Amygdala (tissue), 56 donors: ENCODE results near the gene WWOX.

Experiments
- DNase-seq, 56 donors: peaks; one replicate each; lab custom pipeline; 2025; lab: John Stamatoyannopoulos, UW

Gene WWOX

DNA sequence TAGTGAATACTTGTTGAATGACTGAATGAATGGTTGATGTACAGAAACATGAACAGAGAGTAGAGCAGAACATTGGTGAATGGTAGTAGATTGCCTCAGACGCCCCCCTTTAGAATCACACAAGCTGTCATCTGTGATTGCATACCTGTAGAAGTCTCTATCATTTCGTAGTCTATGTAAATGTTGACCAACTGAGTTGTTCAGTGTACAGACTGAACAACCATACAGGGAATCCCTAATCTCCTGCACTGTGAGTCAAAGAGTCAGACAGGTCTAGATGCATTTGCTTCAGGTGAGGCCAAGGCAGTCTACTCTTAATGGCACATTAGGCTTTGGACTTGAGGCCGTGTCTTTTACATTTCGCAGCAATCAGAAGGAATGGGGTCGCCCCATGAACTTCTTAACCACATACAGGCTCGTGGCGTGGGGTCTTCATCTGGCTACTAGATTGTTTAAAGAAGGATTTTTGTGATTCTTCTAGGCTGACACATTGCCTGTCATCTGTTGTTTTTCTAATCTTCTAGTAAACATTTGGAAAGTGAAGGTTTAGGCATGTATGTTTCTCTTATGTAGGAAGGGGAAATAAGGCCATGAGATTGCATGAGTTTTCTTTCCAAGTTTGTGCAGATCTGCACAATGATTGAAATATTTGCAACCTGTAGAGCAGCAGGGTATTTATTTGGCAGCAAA is 157.4 kb downstream of the WWOX start:
- DNase-seq, result no peak

DNA sequence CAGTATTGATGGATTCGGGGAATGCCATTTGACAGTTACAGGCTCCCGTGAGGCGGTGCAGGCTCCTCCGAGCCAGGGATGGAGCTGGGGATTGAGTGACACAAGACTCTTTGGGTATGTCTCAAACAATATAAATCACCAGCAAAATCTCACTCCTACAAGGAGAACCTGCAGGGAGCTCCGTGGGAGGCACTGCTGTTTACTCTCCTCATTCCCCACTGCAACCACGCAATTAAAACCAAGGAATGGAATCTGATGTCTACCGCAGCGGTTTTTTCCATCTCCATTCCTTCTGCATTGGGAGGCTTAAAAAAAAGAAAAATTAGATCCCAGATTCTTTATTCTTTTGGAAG is 157.9 kb downstream of the WWOX start:
- DNase-seq, result peak in 4 of 56 donors; percentile 7 to 21 (median 10)

DNA sequence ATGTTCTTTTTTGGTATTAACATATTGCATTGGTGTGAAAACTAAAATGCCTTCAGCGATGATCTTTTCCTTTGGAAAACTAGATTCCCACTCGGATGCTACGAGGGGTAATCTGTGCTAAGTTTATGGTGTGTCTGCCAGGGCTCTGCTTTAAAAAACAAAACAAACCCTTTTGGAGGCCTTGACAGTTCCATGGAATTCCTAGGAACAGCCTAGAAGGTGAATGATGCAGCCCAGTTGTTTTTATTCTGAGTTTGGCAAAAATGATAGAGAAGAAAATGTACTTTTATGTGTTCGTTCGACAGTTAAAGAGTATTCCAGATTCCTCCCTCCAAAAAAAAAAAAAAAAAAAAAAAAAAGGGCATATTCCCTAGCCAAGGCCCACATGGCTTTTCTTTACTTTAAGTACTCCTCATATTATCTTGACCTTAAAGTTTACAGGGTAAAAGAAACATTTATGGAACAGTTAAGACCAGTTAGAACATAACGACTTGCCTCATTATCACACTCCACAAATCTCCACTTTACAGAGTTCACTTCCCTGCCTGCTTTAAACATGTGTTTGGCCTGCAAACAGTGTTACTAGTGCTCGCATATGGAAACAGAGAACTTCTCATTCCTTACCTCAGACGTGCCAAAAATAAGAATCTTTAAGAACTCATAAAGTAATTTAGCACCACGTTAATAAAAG is 159.1 kb downstream of the WWOX start:
- no peak for DNase-seq

DNA sequence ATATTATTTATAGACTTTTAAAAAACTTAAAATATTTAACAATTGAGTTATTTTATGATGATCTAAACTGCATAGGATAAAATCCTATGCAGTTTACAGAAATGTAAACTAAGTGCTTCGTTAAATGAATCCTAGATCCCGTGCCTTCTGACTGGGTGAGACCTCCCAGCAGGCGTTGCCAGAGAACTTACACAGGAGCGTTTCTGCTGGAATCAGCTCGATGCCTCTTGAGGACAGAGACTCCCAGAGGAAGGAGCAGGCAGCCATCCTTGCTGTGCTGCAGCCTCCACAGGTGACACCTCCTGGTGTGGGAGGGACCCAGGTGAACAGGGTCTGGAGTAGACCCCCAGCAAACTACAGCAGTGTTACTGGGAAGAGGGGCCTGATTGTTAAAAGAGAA is 160.4 kb downstream of the WWOX start:
- DNase-seq, result no peak

DNA sequence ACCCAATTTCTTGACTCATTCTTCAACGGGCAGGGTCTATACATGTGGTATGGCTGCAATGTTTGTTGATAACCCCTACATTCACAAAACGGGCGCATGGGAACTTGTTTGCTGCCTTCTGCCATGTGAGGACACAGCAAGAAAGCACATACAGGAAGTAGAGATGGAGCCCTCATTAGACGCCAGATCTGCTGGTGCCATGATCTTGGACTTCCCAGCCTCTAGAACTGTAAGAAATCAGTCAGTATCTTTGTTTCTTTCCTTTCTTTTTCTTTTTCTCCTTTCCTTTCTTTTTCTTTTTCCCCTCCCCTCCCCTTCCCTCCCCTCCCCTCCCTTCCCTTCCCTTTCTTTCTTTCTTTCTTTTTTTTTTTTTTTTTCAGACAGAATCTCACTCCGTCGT is 165.2 kb downstream of the WWOX start:
- no peak for DNase-seq

DNA sequence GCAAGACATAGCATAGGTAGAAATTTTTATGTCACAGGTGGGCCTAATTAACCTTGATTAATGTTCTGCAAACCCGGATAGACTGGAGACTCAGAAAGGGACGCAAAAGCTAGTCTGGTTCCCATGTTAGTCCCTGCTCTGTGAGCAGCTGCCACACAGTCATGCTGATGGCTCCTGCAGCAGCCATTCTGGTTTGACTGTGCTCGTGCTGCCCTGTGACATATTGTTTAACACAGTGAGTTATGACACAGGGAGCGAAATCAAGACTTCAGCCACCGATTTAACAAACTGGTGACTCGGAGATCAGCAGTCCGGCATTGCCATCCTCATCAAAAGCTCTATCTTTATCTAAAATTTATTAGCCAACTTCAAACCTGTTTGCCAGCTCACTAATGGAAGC is 169.8 kb downstream of the WWOX start:
- no peak for DNase-seq

DNA sequence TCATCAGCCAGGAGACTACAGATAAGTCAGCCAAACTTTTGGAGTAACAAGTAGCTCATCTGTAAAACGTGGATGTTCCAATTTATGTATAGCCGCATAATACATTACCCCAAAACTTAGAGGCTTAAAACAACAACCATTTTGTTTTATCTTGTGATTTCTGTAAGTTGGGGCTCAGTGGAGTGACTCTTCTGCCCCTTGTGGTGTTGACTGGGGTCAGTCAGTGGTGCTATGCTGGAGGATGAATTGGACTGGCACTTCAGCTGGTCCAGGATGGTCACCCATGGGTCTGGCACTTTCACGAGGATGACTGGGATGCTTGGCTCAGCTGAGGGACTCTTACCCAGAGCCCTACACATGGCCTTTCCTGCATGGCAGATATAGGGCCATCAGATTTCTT is 172.5 kb downstream of the WWOX start:
- no peak for DNase-seq

DNA sequence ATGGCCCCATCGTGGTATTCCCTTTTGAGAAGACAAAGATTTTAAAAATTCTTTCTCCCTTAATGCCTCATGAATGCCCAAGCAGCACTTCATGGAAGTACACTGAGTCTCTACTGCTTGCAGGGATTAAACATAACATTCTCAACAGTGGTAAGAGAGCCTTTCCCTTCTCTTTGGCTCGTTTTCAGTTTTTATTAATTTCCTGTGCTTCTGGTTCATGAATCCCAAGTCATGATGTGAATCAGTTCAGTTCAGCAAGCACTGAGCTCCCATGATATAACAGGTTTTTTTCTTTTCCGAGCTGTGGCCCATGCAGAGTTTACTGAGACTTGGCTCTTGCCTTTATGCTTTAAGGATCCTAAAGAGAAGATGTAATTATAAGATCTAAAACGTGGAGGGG is 175.3 kb downstream of the WWOX start:
- DNase-seq, result no peak

DNA sequence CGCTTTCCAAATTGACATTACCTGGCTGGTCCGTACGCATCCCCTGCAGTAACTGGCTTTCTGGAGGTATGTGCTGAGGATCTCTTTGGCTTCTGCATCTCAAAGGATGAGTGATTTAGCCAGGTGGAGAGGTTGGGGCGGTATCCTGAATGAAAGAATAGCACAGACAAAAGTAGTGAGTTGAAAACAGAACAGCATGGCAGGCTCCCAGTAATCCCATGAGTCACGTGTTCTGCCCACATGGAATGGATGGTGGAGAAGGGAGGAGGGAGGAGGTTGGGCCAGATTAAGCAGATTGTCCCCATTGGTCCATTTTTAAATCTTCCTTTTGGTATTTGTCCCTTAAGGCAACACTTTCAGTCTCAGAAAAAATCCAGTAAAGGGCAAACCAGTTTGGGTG is 176.0 kb downstream of the WWOX start:
- DNase-seq, result no peak

DNA sequence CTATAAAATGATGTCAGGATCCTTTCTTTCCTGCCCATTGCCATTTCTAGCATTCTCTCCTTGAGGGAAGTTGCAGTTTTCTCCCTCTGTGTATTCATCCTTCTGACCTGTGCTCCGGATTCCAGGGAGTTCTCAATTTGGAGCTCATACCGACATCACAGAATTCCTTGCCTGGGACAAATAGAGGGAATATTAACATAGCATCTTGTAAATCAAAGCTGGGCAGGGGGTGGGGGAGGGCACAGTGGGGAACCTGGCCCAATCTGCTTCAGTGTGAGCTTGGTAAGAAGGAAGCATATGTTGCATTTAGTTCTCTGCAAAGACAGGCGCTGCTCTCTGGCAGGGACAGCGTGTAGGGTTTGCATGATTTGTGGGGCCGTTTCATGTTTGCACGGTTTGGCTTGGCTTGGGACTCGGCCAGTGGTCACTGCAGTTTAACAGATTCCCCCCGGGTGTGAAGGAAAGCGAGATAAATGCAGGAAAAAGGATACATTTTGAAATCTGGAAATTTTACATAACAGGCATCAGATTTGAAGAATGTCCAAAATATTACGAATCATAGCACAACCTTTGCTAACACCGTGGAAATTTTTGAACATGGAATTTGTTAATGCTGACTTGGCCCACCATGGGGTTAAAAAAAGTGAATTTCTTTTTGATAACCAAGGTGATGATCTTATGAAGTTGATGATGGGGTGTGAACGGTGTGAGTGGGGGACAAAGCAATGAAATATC is 178.0 kb downstream of the WWOX start:
- no peak for DNase-seq

DNA sequence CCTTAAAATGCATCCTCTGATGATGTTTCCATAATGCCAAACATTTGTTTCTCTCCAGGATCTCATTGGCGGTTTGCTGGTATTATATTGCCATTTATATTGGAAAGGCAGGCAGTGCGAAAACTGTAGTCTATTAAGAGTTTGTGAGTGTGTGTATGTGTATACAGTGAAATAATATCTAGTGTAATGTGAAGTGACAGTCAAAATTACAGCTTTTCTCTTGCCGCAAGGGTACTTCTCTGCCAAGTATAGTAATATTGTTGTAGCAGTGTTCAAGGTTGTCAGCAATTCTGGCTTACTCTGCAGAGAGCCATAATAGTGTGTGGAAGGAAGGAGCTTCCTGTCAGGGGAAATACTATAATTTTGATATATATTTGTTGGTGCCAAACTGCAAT is 178.6 kb downstream of the WWOX start:
- DNase-seq, result no peak

DNA sequence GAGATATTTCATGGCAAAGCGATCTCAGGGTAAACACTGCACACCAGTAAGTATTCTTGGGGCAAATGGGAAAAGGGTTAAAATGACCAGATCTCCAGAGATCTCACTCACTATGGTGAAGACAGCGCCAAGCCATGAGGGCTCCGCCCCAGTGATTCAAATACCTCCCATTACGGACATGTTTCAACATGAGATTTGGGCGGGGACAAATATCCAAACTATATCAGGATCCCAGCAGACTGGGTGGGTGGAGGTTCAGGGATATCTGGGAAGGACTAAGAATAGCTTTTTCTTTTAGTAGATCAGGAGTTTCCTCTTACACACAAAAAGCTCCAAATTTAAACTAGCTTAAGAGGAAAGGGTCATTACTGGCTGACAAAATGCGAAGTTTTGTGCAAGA is 181.7 kb downstream of the WWOX start:
- no peak for DNase-seq

DNA sequence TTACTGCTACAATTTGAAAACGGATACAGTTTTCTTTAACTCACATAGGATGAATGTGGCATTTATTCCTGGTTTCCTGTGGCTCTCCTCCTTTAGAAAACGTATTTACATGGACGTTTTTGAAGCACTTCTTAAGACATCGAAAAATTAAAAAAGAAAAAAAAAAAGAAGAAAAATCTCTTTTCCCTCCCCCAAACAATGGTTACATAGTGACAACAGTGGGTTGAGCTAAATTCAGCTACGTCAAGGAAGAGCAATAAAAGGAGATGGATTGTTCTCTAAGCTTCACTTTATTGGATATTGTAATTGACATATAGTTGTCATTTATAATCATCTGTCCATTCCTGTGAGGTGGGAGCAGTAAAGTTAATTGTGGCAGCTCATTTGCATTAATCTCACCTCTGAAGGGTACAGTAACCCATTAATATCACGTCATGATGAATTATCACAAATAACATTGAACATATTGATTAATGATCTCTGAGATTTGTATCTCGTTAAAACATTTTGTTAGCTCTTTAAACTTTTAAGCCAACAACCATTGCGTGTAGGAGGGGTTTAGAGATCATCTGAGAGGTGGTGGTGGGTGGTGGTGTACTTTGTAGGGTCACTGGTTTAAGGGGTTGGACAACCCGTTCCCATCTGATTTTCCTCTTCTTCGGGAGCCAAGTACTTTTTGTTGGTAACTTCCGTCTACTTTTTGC is 184.2 kb downstream of the WWOX start:
- no peak for DNase-seq

DNA sequence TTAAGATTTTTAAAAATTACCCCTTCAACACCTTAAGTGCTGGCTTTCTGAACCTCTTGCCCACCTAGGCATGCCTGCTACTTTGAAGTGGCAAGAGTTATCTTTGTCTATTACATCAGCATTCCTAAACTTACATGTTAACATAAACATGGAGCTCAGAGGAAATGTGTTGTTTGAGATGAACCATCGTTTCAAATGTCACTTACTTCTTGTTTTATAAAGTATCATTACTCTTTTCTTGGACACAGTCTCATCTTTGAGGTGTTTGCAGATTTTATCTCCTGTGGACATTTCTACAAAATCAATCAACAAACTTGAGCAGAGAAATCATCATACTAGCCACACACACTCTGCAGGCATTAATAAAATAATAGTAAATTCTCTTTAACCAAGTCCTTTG is 184.9 kb downstream of the WWOX start:
- no peak for DNase-seq

DNA sequence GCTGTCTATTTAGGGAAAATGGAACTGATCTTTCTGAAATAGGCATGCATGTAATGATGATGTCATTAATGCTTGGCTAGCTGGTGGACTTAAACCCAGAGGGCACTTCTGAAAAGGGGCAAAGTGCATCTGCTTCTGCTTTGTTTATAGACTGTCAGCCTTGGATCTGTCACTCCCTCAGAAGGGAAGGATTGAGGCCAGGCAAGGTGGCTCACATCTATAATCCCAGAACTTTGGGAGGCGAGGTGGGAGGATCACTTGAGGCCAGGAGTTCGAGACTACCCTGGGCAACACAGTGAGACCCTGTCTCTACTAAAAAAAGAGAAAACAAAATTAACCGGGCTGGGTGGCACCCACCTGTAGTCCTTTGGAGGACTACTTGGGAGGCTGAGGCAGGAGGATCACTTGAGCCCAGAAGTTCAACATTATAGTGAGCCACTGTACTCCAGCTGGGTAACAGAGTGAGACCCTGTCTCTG is 185.5 kb downstream of the WWOX start:
- no peak for DNase-seq

DNA sequence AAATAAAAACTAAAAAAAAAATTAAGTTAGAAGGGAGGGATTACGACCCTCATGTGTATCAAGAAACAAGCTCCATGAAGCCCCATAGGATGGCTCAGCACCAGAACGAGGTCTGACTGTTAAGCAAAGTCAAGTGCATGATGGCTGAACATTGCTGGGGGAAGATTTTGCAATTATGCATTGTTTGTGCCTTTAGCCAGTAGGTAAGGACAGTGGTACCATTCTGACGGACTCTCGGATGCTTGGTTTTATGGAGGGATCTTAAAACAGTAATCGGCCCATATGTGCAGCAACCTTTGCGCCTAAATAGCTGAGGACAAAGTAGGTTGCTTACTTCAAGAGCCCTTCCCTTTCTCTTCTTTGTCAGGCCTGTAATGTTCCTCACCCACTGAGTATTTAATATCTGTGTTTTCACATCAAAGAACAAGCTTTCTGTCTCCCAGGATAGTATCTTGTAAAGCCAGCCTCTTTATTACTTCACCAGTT is 186.0 kb downstream of the WWOX start:
- DNase-seq, result no peak

DNA sequence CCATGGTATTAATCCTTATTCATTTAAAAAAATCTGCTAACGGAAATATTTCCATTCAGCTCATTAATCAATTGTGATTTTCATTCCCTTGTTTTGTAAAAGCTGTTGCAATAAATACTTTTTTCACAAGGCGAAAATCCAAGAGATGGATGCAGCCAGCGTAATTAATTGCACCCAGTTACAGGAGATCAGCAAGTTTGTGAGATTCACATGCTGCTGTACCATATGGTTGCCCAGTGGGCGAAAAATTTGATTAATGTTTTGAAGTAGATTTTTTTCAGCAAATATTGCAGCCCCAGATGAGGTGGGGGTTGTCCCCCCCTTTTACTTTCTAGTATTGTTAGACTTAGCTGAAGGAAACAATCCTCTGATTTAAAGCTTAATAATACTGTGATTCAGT is 186.6 kb downstream of the WWOX start:
- no peak for DNase-seq

DNA sequence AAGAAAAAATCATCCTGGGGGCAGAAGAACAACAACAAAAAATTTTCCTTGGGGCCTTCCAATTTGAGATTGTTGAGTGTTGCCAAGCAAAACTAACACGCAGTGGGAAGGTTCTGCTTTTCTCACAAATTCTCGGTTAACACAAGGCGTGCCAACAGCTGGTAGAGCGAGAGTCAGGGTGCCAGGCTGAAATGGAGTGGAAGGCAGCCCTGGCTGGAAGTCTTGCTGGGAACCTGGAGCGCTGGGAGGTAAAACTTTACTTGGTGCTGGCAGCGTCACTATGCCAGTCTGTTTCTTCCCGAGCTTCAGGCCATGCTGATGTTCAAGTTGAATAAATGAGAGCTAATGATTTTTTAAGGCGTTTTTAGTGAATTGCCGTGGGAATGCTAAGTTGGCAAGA is 189.4 kb downstream of the WWOX start:
- DNase-seq, result peak in 25 of 56 donors; percentile 3 to 69 (median 20)

DNA sequence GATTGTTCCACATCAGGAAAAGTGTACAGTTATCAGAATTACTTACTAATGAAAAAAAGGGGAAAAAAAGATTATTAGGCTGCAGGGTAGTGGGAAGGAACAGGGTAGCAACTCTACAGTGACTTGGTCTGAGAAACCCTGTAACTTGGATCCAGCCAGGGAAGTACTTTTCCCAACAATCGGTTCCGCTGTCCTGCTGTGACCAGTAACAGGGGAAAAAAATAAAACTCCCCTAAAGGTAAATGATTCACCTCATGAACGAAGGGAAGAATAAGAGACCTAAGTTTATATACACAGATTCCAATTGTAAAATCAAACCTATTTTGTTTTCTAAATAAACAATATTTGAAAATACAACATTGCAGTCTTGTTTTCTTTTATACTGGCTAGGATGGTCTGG is 189.9 kb downstream of the WWOX start:
- DNase-seq, result no peak

DNA sequence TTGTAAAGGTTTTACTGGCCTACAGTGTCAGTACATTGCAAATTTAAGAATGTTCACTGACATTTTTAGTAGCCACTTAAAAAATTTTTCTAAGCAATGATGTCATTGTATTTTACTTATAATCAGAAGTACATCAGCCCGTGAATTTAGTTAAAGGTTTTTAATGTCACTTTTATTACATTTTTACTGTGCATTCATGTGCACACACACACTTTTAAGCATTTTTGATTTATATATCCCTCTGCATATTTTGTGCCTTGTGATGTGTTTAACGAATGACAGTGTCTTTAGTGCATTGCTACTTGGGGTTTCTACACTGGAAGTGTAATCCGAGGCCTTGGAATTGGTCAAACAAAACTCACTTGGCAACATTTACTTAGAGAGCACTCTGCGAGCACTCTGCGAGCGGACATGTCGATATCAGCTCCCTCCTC is 190.4 kb downstream of the WWOX start:
- DNase-seq, result no peak

DNA sequence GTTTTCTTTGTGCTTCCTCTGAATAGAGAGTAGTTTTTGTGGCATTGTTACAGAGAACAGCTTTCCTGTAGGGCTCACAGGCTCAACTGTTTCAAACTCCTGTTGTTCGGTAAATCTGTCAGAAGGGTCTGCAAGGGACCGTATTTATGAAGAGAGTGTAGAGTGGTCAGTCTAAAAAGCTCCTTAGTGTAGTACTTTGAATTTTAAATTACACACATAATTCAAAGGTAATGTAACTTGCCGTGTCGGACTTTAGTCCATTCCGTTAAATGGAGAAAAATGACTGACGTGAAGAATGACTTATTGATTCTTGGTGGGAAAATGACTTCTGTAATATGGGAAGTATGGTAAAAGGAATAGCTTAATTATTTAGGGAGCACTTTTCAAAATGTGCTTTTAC is 190.9 kb downstream of the WWOX start:
- no peak for DNase-seq
